ENCODE data around the gene SNAP29. TPM values are rescaled to one million over a fixed set of nuclear protein-coding genes. Genes with fewer than 3 reads are reported as not detected.

Gene SNAP29
- total RNA-seq, result 20.0 and 20.2 TPM in 2 replicates
- long read RNA-seq, full-length matches to known transcripts, result 4 of 7 reads
- long read RNA-seq, partial matches to known transcripts, result 0 of 7 reads
- long read RNA-seq, other reads (novel, unspliced or antisense), result 3 of 7 reads

DNA sequence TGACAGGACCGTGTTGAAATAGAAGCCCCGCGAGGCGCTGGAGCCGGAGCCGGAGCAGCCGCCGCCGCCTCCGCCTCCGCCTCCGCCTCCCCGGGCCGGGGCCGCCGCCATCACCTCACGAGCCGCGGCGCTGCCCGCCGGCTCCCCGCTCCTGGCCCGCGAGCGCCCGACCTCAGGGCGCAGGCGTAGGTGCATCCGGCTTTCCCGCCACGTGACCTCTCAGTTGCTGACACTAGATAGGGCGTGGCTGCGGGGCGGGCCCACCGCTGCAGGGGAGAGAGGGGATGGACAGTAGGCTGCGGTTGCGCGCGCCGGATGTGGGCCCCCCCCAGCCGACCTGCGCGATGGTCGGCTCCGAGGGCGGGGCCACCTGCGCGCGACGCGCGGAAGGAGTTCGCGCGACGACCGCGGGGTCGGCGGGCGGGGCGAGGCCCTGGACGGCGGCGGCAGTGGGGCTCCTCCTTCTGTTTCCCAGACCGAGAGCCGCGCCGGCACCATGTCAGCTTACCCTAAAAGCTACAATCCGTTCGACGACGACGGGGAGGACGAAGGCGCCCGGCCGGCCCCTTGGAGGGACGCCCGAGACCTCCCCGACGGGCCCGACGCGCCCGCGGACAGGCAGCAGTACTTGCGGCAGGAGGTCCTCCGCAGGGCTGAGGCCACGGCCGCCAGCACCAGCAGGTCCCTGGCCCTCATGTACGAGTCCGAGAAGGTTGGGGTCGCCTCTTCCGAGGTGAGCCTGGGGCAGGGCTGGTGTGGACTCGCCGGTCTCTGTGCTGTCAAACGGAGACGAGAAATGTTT, at the start of gene SNAP29, which contains the start of gene PI4KA:
Gene SNAP29, plus strand, starts transcription at position 393 of the 802 bp plus-strand sequence. Its CDS starts 104 bp downstream, at position 497.
Gene PI4KA, minus strand, starts transcription at position 197 of the 802 bp plus-strand sequence. Its CDS starts 86 bp downstream, at position 111.
- TF ChIP-seq, protein P1, sequence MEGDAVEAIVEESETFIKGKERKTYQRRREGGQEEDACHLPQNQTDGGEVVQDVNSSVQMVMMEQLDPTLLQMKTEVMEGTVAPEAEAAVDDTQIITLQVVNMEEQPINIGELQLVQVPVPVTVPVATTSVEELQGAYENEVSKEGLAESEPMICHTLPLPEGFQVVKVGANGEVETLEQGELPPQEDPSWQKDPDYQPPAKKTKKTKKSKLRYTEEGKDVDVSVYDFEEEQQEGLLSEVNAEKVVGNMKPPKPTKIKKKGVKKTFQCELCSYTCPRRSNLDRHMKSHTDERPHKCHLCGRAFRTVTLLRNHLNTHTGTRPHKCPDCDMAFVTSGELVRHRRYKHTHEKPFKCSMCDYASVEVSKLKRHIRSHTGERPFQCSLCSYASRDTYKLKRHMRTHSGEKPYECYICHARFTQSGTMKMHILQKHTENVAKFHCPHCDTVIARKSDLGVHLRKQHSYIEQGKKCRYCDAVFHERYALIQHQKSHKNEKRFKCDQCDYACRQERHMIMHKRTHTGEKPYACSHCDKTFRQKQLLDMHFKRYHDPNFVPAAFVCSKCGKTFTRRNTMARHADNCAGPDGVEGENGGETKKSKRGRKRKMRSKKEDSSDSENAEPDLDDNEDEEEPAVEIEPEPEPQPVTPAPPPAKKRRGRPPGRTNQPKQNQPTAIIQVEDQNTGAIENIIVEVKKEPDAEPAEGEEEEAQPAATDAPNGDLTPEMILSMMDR (conservative IDR thresholded peaks at IDR 0.05), result peak; percentile 36
- H3K27ac Mint-ChIP-seq (ENCODE audit: unreplicated experiment), result peak within 1 kb of the TSS; percentile 20
- peaks cover 2% of the 10 kb centered on the region for H3K36me3 Mint-ChIP-seq (ENCODE audit: low read depth)
- H3K4me1 Mint-ChIP-seq, result peaks cover 34% of the 10 kb centered on the region
- H3K4me3 Mint-ChIP-seq, result peak within 1 kb of the TSS; percentile 93
- DNase-seq (ENCODE audit: low read depth, low spot score), result peak; percentile 91
- no peaks in the 10 kb centered on the region for H3K9me3 Mint-ChIP-seq
- H3K27me3 Mint-ChIP-seq (ENCODE audit: low read depth), result no peaks in the 10 kb centered on the region

DNA sequence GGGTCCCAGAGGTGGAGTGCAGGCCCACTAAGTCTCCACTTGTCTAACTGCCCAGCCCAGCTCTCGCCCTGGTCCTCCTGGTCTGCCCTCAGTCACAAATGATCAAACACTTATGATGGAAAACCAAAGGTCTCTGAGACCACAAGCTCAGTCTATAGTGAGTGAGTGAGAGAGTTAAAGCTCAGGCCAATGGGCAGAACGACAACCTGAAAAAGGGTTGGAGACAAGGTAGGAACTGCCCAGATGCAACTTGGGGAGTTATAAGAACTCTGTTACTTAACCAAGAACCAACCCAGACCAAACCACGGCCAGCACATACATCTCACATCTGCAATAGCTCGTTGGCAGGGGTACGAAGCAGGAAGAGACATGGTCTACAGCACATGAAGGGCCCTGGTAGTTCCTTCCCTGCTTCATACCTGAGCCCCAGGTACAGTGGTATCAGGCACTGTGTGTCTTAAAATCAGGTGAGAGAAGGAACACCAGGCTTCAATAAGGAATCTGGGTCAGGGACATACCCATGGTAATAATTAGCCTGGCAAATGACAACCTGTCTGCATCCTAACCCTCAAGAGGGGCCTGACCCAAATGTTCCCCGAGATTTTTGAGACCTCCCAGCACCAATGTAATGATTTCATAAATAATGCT, 49.1 kb upstream of the SNAP29 start:
- Mint-ChIP-seq H3K27ac (ENCODE audit: unreplicated experiment) (no peak overlapping the region), H3K36me3 (ENCODE audit: low read depth) (peaks cover 27% of the 10 kb centered on the region)

DNA sequence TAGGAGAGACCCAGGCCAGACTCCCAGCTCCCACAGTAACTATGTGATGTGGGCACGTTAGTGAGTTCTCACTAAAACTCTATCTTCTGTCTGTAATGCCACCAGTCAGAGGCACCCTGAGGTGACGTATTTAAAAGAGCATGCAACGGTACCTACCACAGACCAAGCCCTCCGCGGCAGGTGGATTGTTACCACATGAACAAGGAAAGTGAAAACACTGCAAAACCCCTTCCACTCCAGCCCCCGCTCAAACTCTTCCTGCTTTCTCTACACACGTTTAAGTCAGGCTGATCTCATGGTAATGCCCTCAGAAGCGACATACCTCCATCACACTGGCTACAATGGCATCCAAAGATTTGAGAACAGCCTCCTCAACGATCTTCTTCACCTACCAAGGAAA, 48.2 kb upstream of the SNAP29 start:
- Mint-ChIP-seq H3K9me3 (no peaks in the 10 kb centered on the region), H3K27ac (ENCODE audit: unreplicated experiment) (no peak overlapping the region), H3K4me3 (no peak overlapping the region), H3K36me3 (ENCODE audit: low read depth) (peaks cover 27% of the 10 kb centered on the region), H3K27me3 (ENCODE audit: low read depth) (no peaks in the 10 kb centered on the region), H3K4me1 (no peaks in the 10 kb centered on the region)
- TF ChIP-seq, protein P1 (conservative IDR thresholded peaks at IDR 0.05), result no peak
- no peak for DNase-seq (ENCODE audit: low read depth, low spot score)

More for the DNA sequence above, 49.1 kb upstream of the SNAP29 start:
- TF ChIP-seq, protein P1 (conservative IDR thresholded peaks at IDR 0.05), result no peak
- no peak for DNase-seq (ENCODE audit: low read depth, low spot score)
- H3K9me3 Mint-ChIP-seq, result no peaks in the 10 kb centered on the region
- no peaks in the 10 kb centered on the region for H3K4me1 Mint-ChIP-seq
- H3K27me3 Mint-ChIP-seq (ENCODE audit: low read depth), result no peaks in the 10 kb centered on the region
- H3K4me3 Mint-ChIP-seq, result no peak overlapping the region

DNA sequence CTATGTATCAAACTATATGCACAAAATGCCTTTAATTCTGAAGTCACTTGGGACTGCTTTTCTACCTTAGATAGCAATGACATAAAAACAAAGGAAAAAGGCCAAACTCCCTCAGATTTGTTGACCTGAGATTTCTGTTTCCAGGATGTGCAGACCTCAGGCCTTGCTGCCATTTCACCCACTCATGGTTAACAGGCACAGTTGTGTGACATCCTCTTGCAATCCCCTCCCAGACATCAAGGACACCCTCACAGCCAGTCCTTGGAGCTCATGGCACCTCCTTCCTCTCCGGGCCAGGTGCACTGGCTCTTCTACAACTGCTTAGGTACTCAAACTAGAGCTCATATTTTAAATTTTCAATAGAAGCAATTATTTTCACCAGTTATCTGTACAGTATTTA, 47.6 kb upstream of the SNAP29 start:
- H3K36me3 Mint-ChIP-seq (ENCODE audit: low read depth), result peaks cover 24% of the 10 kb centered on the region
- DNase-seq (ENCODE audit: low read depth, low spot score), result no peak
- no peaks in the 10 kb centered on the region for H3K4me1 Mint-ChIP-seq
- no peaks in the 10 kb centered on the region for H3K9me3 Mint-ChIP-seq
- H3K27ac Mint-ChIP-seq (ENCODE audit: unreplicated experiment), result no peak overlapping the region
- H3K27me3 Mint-ChIP-seq (ENCODE audit: low read depth), result no peaks in the 10 kb centered on the region
- TF ChIP-seq, protein P1 (conservative IDR thresholded peaks at IDR 0.05), result no peak
- no peak overlapping the region for H3K4me3 Mint-ChIP-seq

DNA sequence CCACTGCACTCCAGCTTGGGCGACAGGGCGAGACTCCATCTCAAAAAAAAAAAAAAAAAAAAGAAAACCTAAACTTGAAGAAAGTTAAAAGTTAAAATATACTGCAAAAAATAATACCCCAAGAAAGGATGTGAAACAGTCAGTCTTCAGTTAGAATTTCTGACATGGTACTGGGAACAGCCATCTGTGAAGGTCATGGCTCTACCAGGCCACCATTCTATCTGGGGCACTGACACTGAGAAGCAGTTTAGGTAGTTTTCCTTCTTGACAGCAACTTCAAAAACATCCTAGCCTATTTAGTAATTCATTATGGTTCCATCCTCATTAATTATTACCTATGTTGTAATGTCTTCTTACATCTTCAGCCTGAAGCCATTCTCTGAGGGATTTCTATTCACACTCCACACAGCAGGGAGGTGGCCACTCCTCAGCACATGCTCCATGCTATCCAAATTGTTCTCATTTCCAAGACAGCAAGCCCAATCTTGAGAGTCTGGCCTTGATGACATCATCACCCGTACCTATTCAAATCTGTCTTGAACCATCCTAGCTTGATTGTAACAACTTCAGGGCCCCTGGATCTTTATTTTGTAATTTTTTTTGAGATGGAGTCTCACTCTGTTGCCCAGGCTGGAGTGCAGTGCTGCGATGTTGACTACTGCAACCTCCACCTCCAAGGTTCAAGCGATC, 46.7 kb upstream of the SNAP29 start:
- TF ChIP-seq, protein P1 (conservative IDR thresholded peaks at IDR 0.05), result no peak
- no peaks in the 10 kb centered on the region for H3K9me3 Mint-ChIP-seq
- H3K4me1 Mint-ChIP-seq, result no peaks in the 10 kb centered on the region
- H3K36me3 Mint-ChIP-seq (ENCODE audit: low read depth), result peaks cover 22% of the 10 kb centered on the region
- no peak overlapping the region for H3K27ac Mint-ChIP-seq (ENCODE audit: unreplicated experiment)
- H3K4me3 Mint-ChIP-seq, result no peak overlapping the region
- no peaks in the 10 kb centered on the region for H3K27me3 Mint-ChIP-seq (ENCODE audit: low read depth)
- no peak for DNase-seq (ENCODE audit: low read depth, low spot score)
